ENCODE results near the gene SYNPR. TPM values are rescaled to one million over a fixed set of nuclear protein-coding genes. Genes with fewer than 3 reads are reported as not detected.
"Not testable (repeated sequence)": the region's sequence is repeated elsewhere in the genome, so short reads cannot be mapped to it uniquely, and the experiment has no call there.

Gene SYNPR
- total RNA-seq, 1 donor from 2014 or later, result 0.27 TPM

GRCh38 chr3:63248015-63248414, 30.1 kb upstream of the SYNPR start:
- H3K79me2 ChIP-seq (ENCODE audit: insufficient read depth, low read length), result no peaks in the 10 kb centered on the region
- no peaks in the 10 kb centered on the region for H3K36me3 ChIP-seq (ENCODE audit: insufficient read depth, low read length)
- no peaks in the 10 kb centered on the region for H3K4me1 Mint-ChIP-seq (ENCODE audit: low read depth, unreplicated experiment)
- H3K36me3 Mint-ChIP-seq (ENCODE audit: low read depth, unreplicated experiment), result no peaks in the 10 kb centered on the region
- H4K20me1 ChIP-seq (ENCODE audit: insufficient read depth, low read length), result no peaks in the 10 kb centered on the region
- H3K9me3 Mint-ChIP-seq (ENCODE audit: unreplicated experiment), result no peaks in the 10 kb centered on the region
- DNase-seq (ENCODE audit: low read depth) (no peak), FAIRE-seq (no peak)
- H3K27me3 ChIP-seq (ENCODE audit: insufficient read depth, low read length), result peaks cover 4% of the 10 kb centered on the region
- H3K27ac Mint-ChIP-seq (ENCODE audit: unreplicated experiment), result no peak overlapping the region
- H3K9ac ChIP-seq (ENCODE audit: low read length), result no peak overlapping the region
- no peak overlapping the region for H2AFZ ChIP-seq (ENCODE audit: low read depth, low read length)
- no peaks in the 10 kb centered on the region for H3K27me3 Mint-ChIP-seq (ENCODE audit: low read depth, unreplicated experiment)
- TF ChIP-seq CTCF (IDR thresholded peaks at IDR 0.05; ENCODE audit: insufficient read depth, low read depth, low read length) (no peak), EZH2 (IDR thresholded peaks at IDR 0.05; ENCODE audit: insufficient read depth, low read length) (no peak)
- no peaks in the 10 kb centered on the region for H3K4me1 ChIP-seq (ENCODE audit: insufficient read depth, low read length)
- no peaks in the 10 kb centered on the region for H3K9me3 ChIP-seq (ENCODE audit: insufficient read depth, low read depth, low read length)
- H3K4me2 ChIP-seq (ENCODE audit: low read length), result no peak overlapping the region
- H3K27ac ChIP-seq (ENCODE audit: low read depth, low read length), result no peak overlapping the region
- no peak overlapping the region for H3K4me3 ChIP-seq (ENCODE audit: insufficient read depth, low read depth, low read length)
- no peak overlapping the region for H3K4me3 Mint-ChIP-seq (ENCODE audit: unreplicated experiment)

- no peaks in the 10 kb centered on the region for H3K36me3 ChIP-seq (ENCODE audit: insufficient read depth, low read length)
- no peak overlapping the region for H3K4me3 ChIP-seq (ENCODE audit: insufficient read depth, low read depth, low read length)
- H3K4me2 ChIP-seq (ENCODE audit: low read length), result no peak overlapping the region
- Mint-ChIP-seq H3K27ac (ENCODE audit: unreplicated experiment) (no peak overlapping the region), H3K4me3 (ENCODE audit: unreplicated experiment) (no peak overlapping the region), H3K36me3 (ENCODE audit: low read depth, unreplicated experiment) (no peaks in the 10 kb centered on the region), H3K27me3 (ENCODE audit: low read depth, unreplicated experiment) (no peaks in the 10 kb centered on the region), H3K9me3 (ENCODE audit: unreplicated experiment) (peaks cover 6% of the 10 kb centered on the region), H3K4me1 (ENCODE audit: low read depth, unreplicated experiment) (no peaks in the 10 kb centered on the region)
- H3K4me1 ChIP-seq (ENCODE audit: insufficient read depth, low read length), result no peaks in the 10 kb centered on the region
- H3K9ac ChIP-seq (ENCODE audit: low read length), result no peak overlapping the region
- no peak overlapping the region for H3K27ac ChIP-seq (ENCODE audit: low read depth, low read length)
- FAIRE-seq, result no peak
- no peak overlapping the region for H2AFZ ChIP-seq (ENCODE audit: low read depth, low read length)
- no peaks in the 10 kb centered on the region for H3K27me3 ChIP-seq (ENCODE audit: insufficient read depth, low read length)
- H3K79me2 ChIP-seq (ENCODE audit: insufficient read depth, low read length), result no peaks in the 10 kb centered on the region
- H3K9me3 ChIP-seq (ENCODE audit: insufficient read depth, low read depth, low read length), result no peaks in the 10 kb centered on the region
- no peaks in the 10 kb centered on the region for H4K20me1 ChIP-seq (ENCODE audit: insufficient read depth, low read length)
- no peak for DNase-seq (ENCODE audit: low read depth)
- TF ChIP-seq EZH2 (IDR thresholded peaks at IDR 0.05; ENCODE audit: insufficient read depth, low read length) (no peak), CTCF (IDR thresholded peaks at IDR 0.05; ENCODE audit: insufficient read depth, low read depth, low read length) (no peak)
Observed at GRCh38 chr3:63251499-63251898, 26.6 kb upstream of the SYNPR start.

- not testable (repeated sequence) for H2AFZ ChIP-seq (ENCODE audit: low read depth, low read length); H3K4me1 Mint-ChIP-seq (ENCODE audit: low read depth, unreplicated experiment); H3K4me3 Mint-ChIP-seq (ENCODE audit: unreplicated experiment); H3K36me3 Mint-ChIP-seq (ENCODE audit: low read depth, unreplicated experiment); H3K36me3 ChIP-seq (ENCODE audit: insufficient read depth, low read length); H3K27ac Mint-ChIP-seq (ENCODE audit: unreplicated experiment); H3K27me3 Mint-ChIP-seq (ENCODE audit: low read depth, unreplicated experiment); H4K20me1 ChIP-seq (ENCODE audit: insufficient read depth, low read length); H3K9me3 ChIP-seq (ENCODE audit: insufficient read depth, low read depth, low read length); H3K9ac ChIP-seq (ENCODE audit: low read length); H3K79me2 ChIP-seq (ENCODE audit: insufficient read depth, low read length); DNase-seq (ENCODE audit: low read depth); H3K27me3 ChIP-seq (ENCODE audit: insufficient read depth, low read length); H3K27ac ChIP-seq (ENCODE audit: low read depth, low read length); H3K4me1 ChIP-seq (ENCODE audit: insufficient read depth, low read length); H3K4me3 ChIP-seq (ENCODE audit: insufficient read depth, low read depth, low read length); FAIRE-seq; H3K4me2 ChIP-seq (ENCODE audit: low read length)
- H3K9me3 Mint-ChIP-seq (ENCODE audit: unreplicated experiment), result peaks cover 10% of the 10 kb centered on the region
Observed at GRCh38 chr3:63255819-63256218, 22.3 kb upstream of the SYNPR start.
